ENCODE results near the gene KHK.
"Not testable (repeated sequence)": the region's sequence is repeated elsewhere in the genome, so short reads cannot be mapped to it uniquely, and the experiment has no call there.

- TF ChIP-seq CTCF, POLR2A, EP300 (IDR thresholded peaks at IDR 0.05): not testable (repeated sequence)
Observed at GRCh38 chr2:27111392-27112078, 25.0 kb downstream of the KHK start.
